A549 (cell line): Measurements from ENCODE around the gene AIMP1. TPM values are rescaled to one million over a fixed set of nuclear protein-coding genes. Genes with fewer than 3 reads are reported as not detected.

Source experiments
- ATAC-seq, 2 experiments: fragments of 200-7000 bp in 1 of 2; fragments of >200 bp in 1 of 2; cut with Nextera tagmentation in 1 of 2; cut with Tn5 transposase in 1 of 2; 3 replicates each; pipeline versions ENCODE4 v1.8.0 to v1.9.1; 2018 to 2020; ENCODE audit warnings: mild to moderate bottlenecking in 1 of 2, moderate library complexity in 1 of 2
- CTCF ChIA-PET: fragments of 300-600 bp; sonication (Branson Sonifier 250); formaldehyde crosslinking; extraction: SDS; loops from one replicate; lab custom pipeline; 2021; ENCODE audit warnings: antibody characterized with exemption, inconsistent platforms; lab: Yijun Ruan, JAX
- POLR2A ChIA-PET: fragments of 350-600 bp; formaldehyde crosslinking; extraction: SDS; loops from one replicate; lab custom pipeline; 2021; ENCODE audit warnings: antibody characterized with exemption, inconsistent platforms; lab: Yijun Ruan, JAX
- DNase-seq, 2 experiments: peaks; one replicate each; pipeline versions ENCODE4 v3.0.0 to v3.0.0-alpha.2; 2011 to 2016; ENCODE audit warnings: low read depth in 1 of 2, low spot score in 1 of 2
- FAIRE-seq: peaks from 2 replicates; lab custom pipeline; 2011; peaks lifted over from hg19 to GRCh38; lab: Jason Lieb, UNC
- H3K27ac ChIP-seq, 2 experiments: fragments of >200 bp; sonication (Bioruptor Twin); formaldehyde crosslinking; 3 replicates each; pipeline ENCODE4 v1.5.1; 2016 to 2017
- H3K4me1 ChIP-seq: fragments of >200 bp; sonication (Bioruptor Twin); formaldehyde crosslinking; 3 replicates; pipeline ENCODE4 v1.6.1; 2016
- H3K4me2 ChIP-seq: fragments of >200 bp; sonication (Bioruptor Twin); formaldehyde crosslinking; 3 replicates; pipeline ENCODE4 v1.6.1; 2016
- H3K4me3 ChIP-seq: fragments of >200 bp; sonication (Bioruptor Twin); formaldehyde crosslinking; 3 replicates; pipeline ENCODE4 v1.5.1; 2016
- H3K9me3 ChIP-seq: fragments of >200 bp; sonication (Bioruptor Twin); formaldehyde crosslinking; 3 replicates; pipeline ENCODE4 v1.6.1; 2016
- CBX2 ChIP-seq: fragments of 200-600 bp; sonication (generic); IDR thresholded peaks from 2 replicates; pipeline ENCODE4 v1.6.1; 2016; ENCODE audit warnings: low read depth, mild to moderate bottlenecking, borderline replicate concordance
- CBX8 ChIP-seq: fragments of 200-600 bp; sonication (generic); IDR thresholded peaks from 2 replicates; pipeline ENCODE4 v1.6.1; 2016
- CEBPB ChIP-seq, 2 experiments: fragments of >200 bp in 1 of 2; sonication (Bioruptor Twin) in 1 of 2; formaldehyde crosslinking in 1 of 2; IDR thresholded peaks; 2 replicates each; pipeline ENCODE4 v1.6.1; 2012 to 2016
- CHD2 ChIP-seq: fragments of 150-350 bp; IDR thresholded peaks from 2 replicates; pipeline ENCODE4 v1.6.1; 2014; ENCODE audit warnings: low read length; ENCODE audit not compliant: partially characterized antibody
- CHD4 ChIP-seq: fragments of 200-600 bp; sonication (generic); IDR thresholded peaks from 2 replicates; pipeline ENCODE4 v1.6.1; 2016; ENCODE audit warnings: antibody characterized with exemption, mild to moderate bottlenecking, borderline replicate concordance
- FOSB ChIP-seq: fragments of 250-450 bp; sonication (Bioruptor Pico); IDR thresholded peaks from 2 replicates; pipeline ENCODE4 v1.5.0; 2020; ENCODE audit warnings: mild to moderate bottlenecking, moderate library complexity
- FOSL2 ChIP-seq, 2 experiments: fragments of 450-650 bp in 1 of 2; fragments of >200 bp in 1 of 2; sonication (Bioruptor Twin) in 1 of 2; formaldehyde crosslinking; IDR thresholded peaks; 2 replicates each; pipeline versions ENCODE4 v1.5.0 to v1.6.1; 2016 to 2020; ENCODE audit warnings: mild to moderate bottlenecking in 1 of 2, moderate library complexity in 1 of 2
- FOXS1 ChIP-seq: fragments of 250-450 bp; sonication (Bioruptor Pico); IDR thresholded peaks from 2 replicates; pipeline ENCODE4 v1.5.0; 2020; ENCODE audit warnings: mild to moderate bottlenecking, moderate library complexity
- GATA3 ChIP-seq: IDR thresholded peaks from 2 replicates; pipeline ENCODE4 v1.6.1; 2012; ENCODE audit warnings: borderline replicate concordance
- HOXB13 ChIP-seq: fragments of 250-450 bp; sonication (Bioruptor Pico); IDR thresholded peaks from 2 replicates; pipeline ENCODE4 v1.5.0; 2020; ENCODE audit warnings: low read depth, mild to moderate bottlenecking, moderate library complexity
- HOXB5 ChIP-seq: fragments of 250-450 bp; sonication (Bioruptor Pico); IDR thresholded peaks from 2 replicates; pipeline ENCODE4 v1.5.0; 2020; ENCODE audit warnings: mild to moderate bottlenecking, moderate library complexity
- KDM1A ChIP-seq: fragments of 200-600 bp; sonication (generic); IDR thresholded peaks from 2 replicates; pipeline ENCODE4 v1.6.1; 2016; ENCODE audit warnings: low read depth, mild to moderate bottlenecking
- MAZ ChIP-seq: fragments of 150-350 bp; IDR thresholded peaks from 2 replicates; pipeline ENCODE4 v1.6.1; 2014; ENCODE audit warnings: antibody characterized with exemption, low read depth, low read length, borderline replicate concordance
- MYC ChIP-seq: IDR thresholded peaks from 2 replicates; pipeline ENCODE4 v1.6.1; 2012; ENCODE audit warnings: mild to moderate bottlenecking, inconsistent platforms, low read length, improper control_type of control experiment, borderline replicate concordance
- NFE2L2 ChIP-seq: fragments of 150-350 bp; conservative IDR thresholded peaks from 2 replicates; pipeline ENCODE4 v1.6.1; 2014; ENCODE audit warnings: low read length
- NPAS2 ChIP-seq: fragments of 250-450 bp; sonication (Bioruptor Pico); IDR thresholded peaks from 2 replicates; pipeline ENCODE4 v1.8.0; 2022; ENCODE audit warnings: mild to moderate bottlenecking, moderate library complexity, borderline replicate concordance
- NR3C1 ChIP-seq: fragments of >200 bp; sonication (Bioruptor Twin); formaldehyde crosslinking; IDR thresholded peaks from 3 replicates; pipeline ENCODE4 v1.6.1; 2017
- PHF8 ChIP-seq: fragments of 200-600 bp; sonication (generic); IDR thresholded peaks from 2 replicates; pipeline ENCODE4 v1.6.1; 2016; ENCODE audit warnings: low read depth, mild to moderate bottlenecking, antibody characterized with exemption, moderate library complexity, borderline replicate concordance
- POLR2AphosphoS2 ChIP-seq: conservative IDR thresholded peaks from 2 replicates; pipeline ENCODE4 v1.6.1; 2012; ENCODE audit warnings: low read length, improper control_type of control experiment, inconsistent platforms
- SMC3 ChIP-seq: fragments of >200 bp; sonication (Bioruptor Twin); formaldehyde crosslinking; IDR thresholded peaks from 3 replicates; pipeline ENCODE4 v1.6.1; 2018; ENCODE audit warnings: inconsistent platforms
- TFCP2L1 ChIP-seq: fragments of 250-450 bp; sonication (Bioruptor Pico); IDR thresholded peaks from 2 replicates; pipeline ENCODE4 v1.5.0; 2021; ENCODE audit warnings: mild to moderate bottlenecking
- ZC3H11A ChIP-seq: fragments of 450-650 bp; IDR thresholded peaks from 2 replicates; pipeline ENCODE4 v1.6.1; 2014; ENCODE audit warnings: antibody characterized with exemption, mild to moderate bottlenecking
- ZFP36 ChIP-seq: fragments of 450-650 bp; IDR thresholded peaks from 2 replicates; pipeline ENCODE4 v1.6.1; 2014; ENCODE audit warnings: borderline replicate concordance; ENCODE audit not compliant: partially characterized antibody
- WGBS: methylation state at CpG from one replicate; pipeline ENCODE4 v1.1.6; 2017; ENCODE audit errors: missing lambda C conversion rate; 5-methylcytosine and 5-hydroxymethylcytosine counted together
- polyA plus RNA-seq, 4 experiments: library from polyadenylated mRNA; depleted of rRNA in 3 of 4; stranded (reverse); fragments of >200 nt; fragmentation: RNase III in 1 of 4; extraction: RNeasy Plus Mini Kit Qiagen cat#74134 plus additional on column Dnase treatment in 1 of 4; gene quantifications; 2 replicates in 3 of 4; 3 replicates in 1 of 4; pipeline ENCODE4 v1.2.3, GENCODE V29; 2011 to 2017
- TF ChIP-seq, protein P1 (sequence below): fragments of 250-450 bp; sonication (Bioruptor Pico); IDR thresholded peaks from 2 replicates; pipeline ENCODE4 v1.5.0; 2020; ENCODE audit warnings: low read depth, mild to moderate bottlenecking, moderate library complexity
- TF ChIP-seq, protein P2 (sequence below): fragments of 200-600 bp; sonication (generic); IDR thresholded peaks from 2 replicates; pipeline ENCODE4 v1.6.1; 2016; ENCODE audit warnings: antibody characterized with exemption, mild to moderate bottlenecking, moderate library complexity
- TF ChIP-seq, protein P3 (sequence below): IDR thresholded peaks from 2 replicates; pipeline ENCODE4 v1.6.1; 2012; ENCODE audit warnings: low read depth, borderline replicate concordance

The AIMP1 gene
- polyA plus RNA-seq, 2 of the 4 experiments (the other 2 are of a cell fraction), result 35.6 to 70.7 TPM

DNA sequence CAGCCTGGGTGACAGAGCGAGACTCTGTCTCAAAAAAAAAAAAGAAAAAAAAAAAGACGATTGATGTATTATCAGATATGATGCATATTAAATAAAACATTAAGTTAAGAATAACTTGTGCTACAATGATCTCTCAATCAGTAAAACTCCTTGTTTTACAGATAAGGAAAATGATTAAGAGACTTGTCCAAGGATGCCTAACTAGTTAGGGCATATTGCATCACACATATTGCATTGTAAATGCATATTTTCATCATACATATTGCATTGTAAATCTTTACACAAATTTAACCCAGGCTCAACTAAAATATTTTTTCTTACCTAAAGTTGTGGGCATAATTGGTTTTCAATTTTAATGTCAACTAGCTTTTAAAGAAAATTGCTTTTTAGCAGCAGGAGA is 26.6 kb upstream of the AIMP1 start:
- POLR2A ChIA-PET, result no interaction called here
- TF ChIP-seq CBX8, result no peak
- no peak for TF ChIP-seq SMC3
- no peak for TF ChIP-seq NPAS2 (CRISPR knock-in tag)
- TF ChIP-seq CBX2, result no peak
- no peak for TF ChIP-seq ZFP36
- TF ChIP-seq FOSB (CRISPR knock-in tag), result no peak
- TF ChIP-seq MAZ, result no peak
- no peak for TF ChIP-seq FOXS1
- TF ChIP-seq NR3C1, result no peak
- TF ChIP-seq POLR2AphosphoS2, result no peak
- TF ChIP-seq, protein P1, sequence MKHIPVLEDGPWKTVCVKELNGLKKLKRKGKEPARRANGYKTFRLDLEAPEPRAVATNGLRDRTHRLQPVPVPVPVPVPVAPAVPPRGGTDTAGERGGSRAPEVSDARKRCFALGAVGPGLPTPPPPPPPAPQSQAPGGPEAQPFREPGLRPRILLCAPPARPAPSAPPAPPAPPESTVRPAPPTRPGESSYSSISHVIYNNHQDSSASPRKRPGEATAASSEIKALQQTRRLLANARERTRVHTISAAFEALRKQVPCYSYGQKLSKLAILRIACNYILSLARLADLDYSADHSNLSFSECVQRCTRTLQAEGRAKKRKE (CRISPR knock-in tag), result no peak
- TF ChIP-seq, protein P2, sequence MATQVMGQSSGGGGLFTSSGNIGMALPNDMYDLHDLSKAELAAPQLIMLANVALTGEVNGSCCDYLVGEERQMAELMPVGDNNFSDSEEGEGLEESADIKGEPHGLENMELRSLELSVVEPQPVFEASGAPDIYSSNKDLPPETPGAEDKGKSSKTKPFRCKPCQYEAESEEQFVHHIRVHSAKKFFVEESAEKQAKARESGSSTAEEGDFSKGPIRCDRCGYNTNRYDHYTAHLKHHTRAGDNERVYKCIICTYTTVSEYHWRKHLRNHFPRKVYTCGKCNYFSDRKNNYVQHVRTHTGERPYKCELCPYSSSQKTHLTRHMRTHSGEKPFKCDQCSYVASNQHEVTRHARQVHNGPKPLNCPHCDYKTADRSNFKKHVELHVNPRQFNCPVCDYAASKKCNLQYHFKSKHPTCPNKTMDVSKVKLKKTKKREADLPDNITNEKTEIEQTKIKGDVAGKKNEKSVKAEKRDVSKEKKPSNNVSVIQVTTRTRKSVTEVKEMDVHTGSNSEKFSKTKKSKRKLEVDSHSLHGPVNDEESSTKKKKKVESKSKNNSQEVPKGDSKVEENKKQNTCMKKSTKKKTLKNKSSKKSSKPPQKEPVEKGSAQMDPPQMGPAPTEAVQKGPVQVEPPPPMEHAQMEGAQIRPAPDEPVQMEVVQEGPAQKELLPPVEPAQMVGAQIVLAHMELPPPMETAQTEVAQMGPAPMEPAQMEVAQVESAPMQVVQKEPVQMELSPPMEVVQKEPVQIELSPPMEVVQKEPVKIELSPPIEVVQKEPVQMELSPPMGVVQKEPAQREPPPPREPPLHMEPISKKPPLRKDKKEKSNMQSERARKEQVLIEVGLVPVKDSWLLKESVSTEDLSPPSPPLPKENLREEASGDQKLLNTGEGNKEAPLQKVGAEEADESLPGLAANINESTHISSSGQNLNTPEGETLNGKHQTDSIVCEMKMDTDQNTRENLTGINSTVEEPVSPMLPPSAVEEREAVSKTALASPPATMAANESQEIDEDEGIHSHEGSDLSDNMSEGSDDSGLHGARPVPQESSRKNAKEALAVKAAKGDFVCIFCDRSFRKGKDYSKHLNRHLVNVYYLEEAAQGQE, result no peak
- no peak for TF ChIP-seq CHD2
- no peak for TF ChIP-seq HOXB13
- no peak for FAIRE-seq

DNA sequence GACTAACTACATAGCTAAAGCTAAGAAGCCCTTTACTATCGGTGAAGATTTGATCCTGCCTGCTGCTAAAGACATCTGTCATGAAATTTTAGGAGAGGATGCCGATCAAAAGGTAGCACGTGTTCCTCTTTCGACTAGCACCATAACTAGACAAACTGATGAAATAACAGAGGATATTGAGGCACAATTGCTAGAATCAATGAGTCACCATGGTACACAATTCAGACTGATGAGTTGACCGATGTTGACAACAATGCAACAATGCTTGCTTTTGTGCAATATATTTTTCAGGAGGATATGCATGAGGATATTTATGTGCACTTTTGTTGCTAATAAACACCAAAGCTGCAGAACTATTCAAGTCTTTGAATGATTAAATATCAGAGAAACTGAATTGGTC is 24.7 kb upstream of the AIMP1 start:
- 91% methylated on average over 5 of the region's 5 CpGs for WGBS
- DNase-seq, result no peak
- CTCF ChIA-PET, result no interaction called here
- no peak for FAIRE-seq
- peaks cover 17% of the 10 kb centered on the region for H3K4me1 ChIP-seq
- TF ChIP-seq CEBPB (IDR thresholded peaks at IDR 0.05) (no peak), MYC (no peak), FOSL2 (IDR thresholded peaks at IDR 0.05) (no peak), FOSL2 (CRISPR knock-in tag; IDR thresholded peaks at IDR 0.05) (no peak), CHD4 (no peak), GATA3 (no peak), MAZ (no peak)
- no peak overlapping the region for H3K4me2 ChIP-seq
- no peak overlapping the region for H3K27ac ChIP-seq
- ATAC-seq, result no peak
- H3K4me3 ChIP-seq, result no peak overlapping the region
- POLR2A ChIA-PET, result no interaction called here
- H3K9me3 ChIP-seq, result no peaks in the 10 kb centered on the region

More for the DNA sequence above, 26.6 kb upstream of the AIMP1 start:
- H3K4me2 ChIP-seq, result no peak overlapping the region
- no peak overlapping the region for H3K4me3 ChIP-seq
- H3K27ac ChIP-seq, result no peak overlapping the region
- DNase-seq (no peak), ATAC-seq (no peak)
- 94% methylated on average over 2 of the region's 2 CpGs for WGBS
- H3K4me1 ChIP-seq, result peaks cover 18% of the 10 kb centered on the region
- CTCF ChIA-PET, result no interaction called here
- H3K9me3 ChIP-seq, result no peaks in the 10 kb centered on the region

DNA sequence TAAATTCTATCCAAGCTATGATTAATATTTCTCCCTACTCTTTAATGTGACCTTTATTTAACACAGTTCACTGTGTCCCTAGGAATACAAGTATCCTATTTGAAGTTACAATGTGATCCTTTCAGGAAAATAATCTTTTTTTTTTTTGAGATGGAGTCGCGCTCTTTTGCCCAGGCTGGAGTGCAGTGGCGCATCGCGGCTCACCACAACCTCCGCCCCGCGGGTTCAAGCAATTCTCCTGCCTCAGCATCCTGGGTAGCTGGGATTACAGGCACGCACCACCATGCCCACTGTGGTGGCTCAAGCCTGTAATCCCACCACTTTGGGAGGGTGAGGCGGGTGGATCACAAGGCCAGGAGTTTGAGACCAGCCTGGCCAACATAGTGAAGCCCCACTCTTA is 22.3 kb upstream of the AIMP1 start:
- Histone ChIP-seq H3K4me2 (no peak overlapping the region), H3K27ac (no peak overlapping the region), H3K9me3 (no peaks in the 10 kb centered on the region), H3K4me3 (no peak overlapping the region), H3K4me1 (no peaks in the 10 kb centered on the region)
- DNase-seq, result no peak
- no peak for ATAC-seq
- no peak for FAIRE-seq
- ChIA-PET CTCF (no interaction called here), POLR2A (interaction anchor here (0.7 kb wide), 1 partner anchor 578 kb away, joined by 5 read pairs; no protein-coding TSS in a partner anchor)
- WGBS, result 96% methylated on average over 10 of the region's 10 CpGs
- TF ChIP-seq, protein P3, sequence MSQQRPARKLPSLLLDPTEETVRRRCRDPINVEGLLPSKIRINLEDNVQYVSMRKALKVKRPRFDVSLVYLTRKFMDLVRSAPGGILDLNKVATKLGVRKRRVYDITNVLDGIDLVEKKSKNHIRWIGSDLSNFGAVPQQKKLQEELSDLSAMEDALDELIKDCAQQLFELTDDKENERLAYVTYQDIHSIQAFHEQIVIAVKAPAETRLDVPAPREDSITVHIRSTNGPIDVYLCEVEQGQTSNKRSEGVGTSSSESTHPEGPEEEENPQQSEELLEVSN, result no peak
- TF ChIP-seq MYC, result no peak
- TF ChIP-seq TFCP2L1 (CRISPR knock-in tag), result no peak
- TF ChIP-seq, protein P2, result no peak
- no peak for TF ChIP-seq CHD2
- no peak for TF ChIP-seq NR3C1
- no peak for TF ChIP-seq ZC3H11A
- no peak for TF ChIP-seq HOXB5
- TF ChIP-seq PHF8, result no peak
- no peak for TF ChIP-seq GATA3
- TF ChIP-seq NFE2L2, result no peak
- TF ChIP-seq KDM1A, result no peak
- TF ChIP-seq NPAS2 (CRISPR knock-in tag), result no peak
- no peak for TF ChIP-seq FOSB (CRISPR knock-in tag)
